H1 (cell line): Measurements from ENCODE around the gene HLF. TPM values are rescaled to one million over a fixed set of nuclear protein-coding genes. Genes with fewer than 3 reads are reported as not detected.

Source experiments
- CTCF ChIA-PET: fragments of 300-600 bp; sonication (Branson Sonifier 250); formaldehyde crosslinking; loops from one replicate; lab custom pipeline; 2021; ENCODE audit not compliant: partially characterized antibody; lab: Charles Lee
- POLR2A ChIA-PET: fragments of 300-600 bp; sonication (Branson Sonifier 250); formaldehyde crosslinking; loops from one replicate; lab custom pipeline; 2021; ENCODE audit warnings: inconsistent platforms; ENCODE audit not compliant: partially characterized antibody; lab: Charles Lee
- DNase-seq, 2 experiments: peaks; one replicate each; pipeline versions ENCODE4 v3.0.0 to v3.0.0-alpha.2; 2010 to 2022; ENCODE audit warnings: low spot score in 2 of 2, low read depth in 1 of 2, mixed read lengths in 1 of 2
- FAIRE-seq: peaks from 2 replicates; lab custom pipeline; 2011; peaks lifted over from hg19 to GRCh38; lab: Jason Lieb, UNC
- H2AFZ ChIP-seq: 2 replicates; pipeline ENCODE4 v1.8.1; 2012; ENCODE audit warnings: low read length, inconsistent platforms
- H2AK5ac ChIP-seq: 2 replicates; pipeline ENCODE4 v1.6.1; 2013; ENCODE audit warnings: low read depth, low read length
- H2BK120ac ChIP-seq: replicated peaks from 2 replicates; pipeline ENCODE3; 2013; ENCODE audit warnings: low read depth, low read length, inconsistent platforms
- H2BK12ac ChIP-seq: 2 replicates; pipeline ENCODE4 v1.6.1; 2013; ENCODE audit warnings: low read depth, low read length
- H2BK15ac ChIP-seq: 2 replicates; pipeline ENCODE4 v1.6.1; 2013; ENCODE audit warnings: low read length
- H2BK20ac ChIP-seq: 2 replicates; pipeline ENCODE4 v1.6.1; 2013; ENCODE audit warnings: low read length
- H2BK5ac ChIP-seq: 2 replicates; pipeline ENCODE4 v1.6.1; 2013; ENCODE audit warnings: low read depth, low read length
- H3K14ac ChIP-seq: 2 replicates; pipeline ENCODE4 v1.6.1; 2013; ENCODE audit warnings: inconsistent platforms; ENCODE audit not compliant: insufficient read length
- H3K18ac ChIP-seq: 2 replicates; pipeline ENCODE4 v1.6.1; 2013; ENCODE audit warnings: low read length; ENCODE audit errors: extremely low read depth
- H3K23ac ChIP-seq: 2 replicates; pipeline ENCODE4 v1.6.1; 2013; ENCODE audit warnings: inconsistent platforms; ENCODE audit not compliant: insufficient read length
- H3K23me2 ChIP-seq: 2 replicates; pipeline ENCODE4 v1.6.1; 2013; ENCODE audit warnings: low read depth, low read length
- H3K27ac ChIP-seq: 2 replicates; pipeline ENCODE4 v1.6.1; 2011; ENCODE audit warnings: low read depth, low read length, inconsistent platforms
- H3K27me3 ChIP-seq, 4 experiments: replicated peaks in 1 of 4; 1 replicate in 1 of 4; 2 replicates in 3 of 4; pipeline versions ENCODE4 v1.6.1 to v1.8.1; 2011 to 2013; ENCODE audit warnings: low read length in 3 of 4, mild to moderate bottlenecking in 3 of 4, inconsistent platforms in 2 of 4, mixed read lengths in 2 of 4, moderate library complexity in 1 of 4; ENCODE audit not compliant: control insufficient read depth in 3 of 4, insufficient read depth in 3 of 4; ENCODE audit errors: extremely low read depth in 1 of 4
- H3K36me3 ChIP-seq, 4 experiments: 2 replicates each; pipeline versions ENCODE4 v1.6.1 to v1.8.1; 2011 to 2013; ENCODE audit warnings: mild to moderate bottlenecking in 4 of 4, low read length in 3 of 4, moderate library complexity in 2 of 4, control low read depth in 1 of 4, inconsistent platforms in 1 of 4; ENCODE audit not compliant: insufficient read depth in 4 of 4, control insufficient read depth in 2 of 4
- H3K4ac ChIP-seq: replicated peaks from 2 replicates; pipeline ENCODE3; 2013; ENCODE audit warnings: low read length, low read depth, mixed read lengths, inconsistent platforms; ENCODE audit not compliant: insufficient read length
- H3K4me1 ChIP-seq, 4 experiments: replicated peaks in 1 of 4; 1 replicate in 1 of 4; 2 replicates in 3 of 4; pipeline versions ENCODE4 v1.6.1 to v1.8.1; 2011 to 2013; ENCODE audit warnings: low read length in 3 of 4, inconsistent platforms in 2 of 4, mixed read lengths in 1 of 4; ENCODE audit not compliant: insufficient read depth in 4 of 4, control insufficient read depth in 3 of 4
- H3K4me2 ChIP-seq, 2 experiments: 2 replicates each; pipeline versions ENCODE4 v1.6.1 to v1.8.1; 2011 to 2013; ENCODE audit warnings: low read depth in 2 of 2, low read length in 2 of 2, control low read depth in 1 of 2, inconsistent platforms in 1 of 2, mild to moderate bottlenecking in 1 of 2; ENCODE audit not compliant: insufficient read depth in 1 of 2
- H3K4me3 ChIP-seq, 4 experiments: fragments of 200-600, 300-600 bp in 1 of 4; sonication (generic), shearing (Covaris generic), sonication (Bioruptor Twin) in 1 of 4; 2 replicates each; pipeline versions ENCODE4 v1.5.1 to v1.8.1; 2011 to 2016; ENCODE audit warnings: low read length in 4 of 4, low read depth in 3 of 4, control low read depth in 2 of 4, inconsistent platforms in 2 of 4, mild to moderate bottlenecking in 2 of 4, mixed read lengths in 1 of 4, moderate library complexity in 1 of 4; ENCODE audit not compliant: insufficient read depth in 2 of 4; ENCODE audit errors: extremely low read depth in 1 of 4
- H3K56ac ChIP-seq: replicated peaks from 2 replicates; pipeline ENCODE3; 2013; ENCODE audit warnings: low read depth, mild to moderate bottlenecking, mixed read lengths, low read length, inconsistent platforms; ENCODE audit not compliant: insufficient read length
- H3K79me1 ChIP-seq: 2 replicates; pipeline ENCODE4 v1.6.1; 2013; ENCODE audit warnings: low read depth, low read length, control low read depth
- H3K79me2 ChIP-seq, 2 experiments: 2 replicates each; pipeline versions ENCODE4 v1.6.1 to v1.8.1; 2012 to 2013; ENCODE audit warnings: low read length in 2 of 2, mild to moderate bottlenecking in 2 of 2, inconsistent platforms in 1 of 2; ENCODE audit not compliant: insufficient read depth in 2 of 2, control insufficient read depth in 1 of 2
- H3K9ac ChIP-seq, 4 experiments: replicated peaks in 1 of 4; 1 replicate in 1 of 4; 2 replicates in 3 of 4; pipeline versions ENCODE4 v1.6.1 to v1.8.1; 2011 to 2013; ENCODE audit warnings: low read depth in 3 of 4, low read length in 3 of 4, control low read depth in 2 of 4, mild to moderate bottlenecking in 2 of 4, moderate library complexity in 2 of 4, inconsistent platforms in 1 of 4; ENCODE audit errors: extremely low read depth in 1 of 4
- H3K9me3 ChIP-seq, 2 experiments: 2 replicates each; pipeline versions ENCODE4 v1.6.1 to v1.8.1; 2012 to 2013; ENCODE audit warnings: mild to moderate bottlenecking in 2 of 2, moderate library complexity in 2 of 2, control low read depth in 1 of 2, inconsistent platforms in 1 of 2, low read depth in 1 of 2, low read length in 1 of 2, mixed read lengths in 1 of 2; ENCODE audit not compliant: insufficient read depth in 2 of 2
- H4K20me1 ChIP-seq, 2 experiments: replicated peaks in 1 of 2; 2 replicates each; pipeline versions ENCODE3 to v1.8.1; 2011 to 2013; ENCODE audit warnings: inconsistent platforms in 2 of 2, low read length in 2 of 2, mild to moderate bottlenecking in 1 of 2; ENCODE audit not compliant: insufficient read depth in 2 of 2, control insufficient read depth in 1 of 2
- H4K5ac ChIP-seq: 2 replicates; pipeline ENCODE4 v1.6.1; 2013; ENCODE audit warnings: low read length, low read depth, mixed read lengths, inconsistent platforms; ENCODE audit not compliant: insufficient read length
- H4K8ac ChIP-seq: 2 replicates; pipeline ENCODE4 v1.8.0; 2013; ENCODE audit warnings: mild to moderate bottlenecking, moderate library complexity, low read length, inconsistent platforms; ENCODE audit not compliant: insufficient read depth; ENCODE audit errors: extremely low read depth
- H4K91ac ChIP-seq: replicated peaks from 2 replicates; pipeline ENCODE3; 2013; ENCODE audit warnings: low read length, mixed read lengths, inconsistent platforms; ENCODE audit not compliant: insufficient read length
- BCL11A ChIP-seq, 2 experiments: IDR thresholded peaks; one replicate each; pipeline ENCODE4 v1.6.1; 2011; ENCODE audit warnings: low read depth in 2 of 2, low read length in 2 of 2, mild to moderate bottlenecking in 2 of 2
- EGR1 ChIP-seq: IDR thresholded peaks from 2 replicates; pipeline ENCODE4 v1.6.1; 2011; ENCODE audit warnings: low read depth, low read length, borderline replicate concordance
- KDM1A ChIP-seq: fragments of 200-600, 300-600 bp; sonication (generic); IDR thresholded peaks from 2 replicates; pipeline ENCODE4 v1.7.1; 2016; ENCODE audit warnings: mild to moderate bottlenecking, low read length, borderline replicate concordance
- PHF8 ChIP-seq: fragments of 200-600 bp; sonication (generic); conservative IDR thresholded peaks from 2 replicates; pipeline ENCODE4 v1.7.1; 2012; ENCODE audit warnings: low read depth, mild to moderate bottlenecking, inconsistent platforms, low read length, moderate library complexity
- SIRT6 ChIP-seq: IDR thresholded peaks from one replicate; pipeline ENCODE4 v1.7.1; 2012; ENCODE audit warnings: low read length, inconsistent platforms
- SIX5 ChIP-seq: IDR thresholded peaks from 2 replicates; pipeline ENCODE4 v1.6.1; 2011; ENCODE audit warnings: mild to moderate bottlenecking, low read depth, low read length
- YY1 ChIP-seq: IDR thresholded peaks from 2 replicates; pipeline ENCODE4 v1.6.1; 2011; ENCODE audit warnings: low read depth, mild to moderate bottlenecking, low read length
- WGBS, 2 experiments: shearing (Covaris generic) in 1 of 2; methylation state at CpG; one replicate each; pipeline versions ENCODE4 v1.1.6 to v1.1.7; 2013 to 2015; ENCODE audit warnings: low lambda C conversion rate in 2 of 2, mixed read lengths in 2 of 2, inconsistent platforms in 1 of 2, low coverage in 1 of 2, missing lambda C conversion rate in 1 of 2; ENCODE audit not compliant: insufficient replicate concordance in 2 of 2, insufficient coverage in 1 of 2, insufficient read length in 1 of 2; ENCODE audit errors: extremely low coverage in 1 of 2, missing lambda C conversion rate in 1 of 2; 5-methylcytosine and 5-hydroxymethylcytosine counted together
- polyA plus RNA-seq, 7 experiments: library from polyadenylated mRNA; depleted of rRNA in 3 of 7; stranded (reverse) in 5 of 7; unstranded in 2 of 7; fragments of >200 nt in 5 of 7; fragments of 200-250 nt in 2 of 7; gene quantifications; 1 replicate in 5 of 7; 2 replicates in 1 of 7; 4 replicates in 1 of 7; pipeline versions ENCODE4 v1.2.1 to v1.2.3, GENCODE V29; 2011 to 2013; ENCODE audit warnings: missing spikeins in 2 of 7, mixed read lengths in 2 of 7
- total RNA-seq: library from RNA; stranded (reverse); fragmentation: NEBNext Ultra II Directional; extraction: Animal tissue kit (Norgen Biotek cat#: 25700); gene quantifications from 2 replicates; pipeline ENCODE4 v1.2.1, GENCODE V29; 2021
- TF ChIP-seq, protein P1 (sequence below), 3 experiments: IDR thresholded peaks; 1 replicate in 2 of 3; 2 replicates in 1 of 3; pipeline versions ENCODE4 v1.5.1 to v1.6.1; 2011; ENCODE audit warnings: low read length in 3 of 3, mild to moderate bottlenecking in 3 of 3, inconsistent platforms in 2 of 3, low read depth in 1 of 3, moderate library complexity in 1 of 3; ENCODE audit not compliant: insufficient read depth in 1 of 3; ENCODE audit errors: control extremely low read depth in 1 of 3

HLF gene
- total and polyA plus RNA-seq, 2 of the 8 experiments (the other 6 are each of a cell fraction or from before 2014, with no cell fraction given), result 0.39 to 0.60 TPM

DNA sequence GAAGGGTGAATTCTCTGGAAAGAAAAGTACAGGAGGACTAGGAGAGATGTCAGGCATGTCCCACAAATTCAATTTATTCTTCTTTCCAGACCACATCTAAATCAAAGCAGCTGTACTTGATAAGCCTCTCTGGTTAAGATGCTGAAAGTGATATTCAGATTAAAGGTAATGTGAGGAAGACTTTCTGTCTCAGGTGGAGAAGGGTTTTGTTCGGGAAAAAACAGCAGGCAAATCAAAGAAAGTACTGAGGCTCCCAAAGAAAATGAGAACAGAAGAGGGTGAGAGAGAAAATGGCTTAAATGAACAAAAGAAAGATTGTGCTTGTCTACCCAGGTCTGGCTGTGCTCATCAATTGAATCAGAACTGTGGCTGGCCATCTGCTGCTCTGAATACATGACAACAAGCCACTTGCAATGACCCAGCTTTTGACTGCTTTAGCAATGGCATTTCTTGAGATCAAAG, 101.3 kb downstream of the HLF start:
- POLR2A ChIA-PET, result no interaction called here
- H2AFZ ChIP-seq, result no peak overlapping the region

More for the DNA sequence above, 101.3 kb downstream of the HLF start:
- TF ChIP-seq KDM1A, result no peak
- TF ChIP-seq EGR1, result no peak
- no peak for TF ChIP-seq BCL11A (IDR thresholded peaks at IDR 0.05; ENCODE audit: low read depth in 2 of 2, low read length in 2 of 2)
- no peak for TF ChIP-seq SIX5
- no peak for TF ChIP-seq SIRT6
- TF ChIP-seq, protein P1, sequence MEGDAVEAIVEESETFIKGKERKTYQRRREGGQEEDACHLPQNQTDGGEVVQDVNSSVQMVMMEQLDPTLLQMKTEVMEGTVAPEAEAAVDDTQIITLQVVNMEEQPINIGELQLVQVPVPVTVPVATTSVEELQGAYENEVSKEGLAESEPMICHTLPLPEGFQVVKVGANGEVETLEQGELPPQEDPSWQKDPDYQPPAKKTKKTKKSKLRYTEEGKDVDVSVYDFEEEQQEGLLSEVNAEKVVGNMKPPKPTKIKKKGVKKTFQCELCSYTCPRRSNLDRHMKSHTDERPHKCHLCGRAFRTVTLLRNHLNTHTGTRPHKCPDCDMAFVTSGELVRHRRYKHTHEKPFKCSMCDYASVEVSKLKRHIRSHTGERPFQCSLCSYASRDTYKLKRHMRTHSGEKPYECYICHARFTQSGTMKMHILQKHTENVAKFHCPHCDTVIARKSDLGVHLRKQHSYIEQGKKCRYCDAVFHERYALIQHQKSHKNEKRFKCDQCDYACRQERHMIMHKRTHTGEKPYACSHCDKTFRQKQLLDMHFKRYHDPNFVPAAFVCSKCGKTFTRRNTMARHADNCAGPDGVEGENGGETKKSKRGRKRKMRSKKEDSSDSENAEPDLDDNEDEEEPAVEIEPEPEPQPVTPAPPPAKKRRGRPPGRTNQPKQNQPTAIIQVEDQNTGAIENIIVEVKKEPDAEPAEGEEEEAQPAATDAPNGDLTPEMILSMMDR (IDR thresholded peaks at IDR 0.05; ENCODE audit: control extremely low read depth in 1 of 3, insufficient read depth in 1 of 3, low read depth in 1 of 3, low read length in 3 of 3), result no peak
- no peak for TF ChIP-seq YY1
- TF ChIP-seq PHF8, result no peak
- peaks cover 0 to 1% of the 10 kb centered on the region in 2 experiments; a peak in 1 of 4 replicates for H3K9me3 ChIP-seq
- H3K56ac ChIP-seq, result no peak overlapping the region
- no peak overlapping the region for H2BK5ac ChIP-seq
- no peak overlapping the region for H3K9ac ChIP-seq
- H3K4me2 ChIP-seq, result no peak overlapping the region
- FAIRE-seq (no peak), DNase-seq (no peak)
- H3K27ac ChIP-seq, result no peak overlapping the region
- no peaks in the 10 kb centered on the region for H3K79me2 ChIP-seq
- no peak overlapping the region for H2BK120ac ChIP-seq
- no peak overlapping the region for H3K23ac ChIP-seq
- H2BK20ac ChIP-seq, result no peak overlapping the region
- H3K79me1 ChIP-seq, result no peaks in the 10 kb centered on the region
- no peak overlapping the region for H4K8ac ChIP-seq
- H2AK5ac ChIP-seq, result no peak overlapping the region
- WGBS, 2 experiments, result 100% methylated on average over 1 of the region's 1 CpG; no CpG with 5 or more reads in 1 of the 2 experiments
- no peak overlapping the region for H3K4ac ChIP-seq
- no peak overlapping the region for H2BK12ac ChIP-seq
- H3K27me3 ChIP-seq, result no peaks in the 10 kb centered on the region; a peak in 1 of 7 replicates
- H3K18ac ChIP-seq, result no peak overlapping the region
- H3K23me2 ChIP-seq, result peaks cover 1% of the 10 kb centered on the region; the same call in 1 of the 2 replicates
- H4K20me1 ChIP-seq, result no peaks in the 10 kb centered on the region
- peaks cover 0 to 2% (median 0%) of the 10 kb centered on the region in 4 experiments; a peak in 1 of 7 replicates for H3K4me1 ChIP-seq
- no peak overlapping the region for H2BK15ac ChIP-seq
- no peak overlapping the region for H4K5ac ChIP-seq
- no peak overlapping the region for H3K4me3 ChIP-seq
- CTCF ChIA-PET, result interaction anchor here (0.8 to 5.0 kb wide), 4 partner anchors 10 to 148 kb away, joined by 3 to 31 read pairs (median 4); no protein-coding TSS in a partner anchor
- H3K36me3 ChIP-seq, result no peaks in the 10 kb centered on the region
- no peak overlapping the region for H4K91ac ChIP-seq
- no peak overlapping the region for H3K14ac ChIP-seq
